ENCODE data around the gene EHD4. TPM values are rescaled to one million over a fixed set of nuclear protein-coding genes. Genes with fewer than 3 reads are reported as not detected.

The EHD4 gene
- polyA plus RNA-seq, 3 donors: 12.8 to 16.0 (median 14.2) TPM

GRCh38 chr15:41882689-41883483 is 89.5 kb downstream of the EHD4 start:
- Histone ChIP-seq H3K4me2 (replicated peaks; ENCODE audit: extremely low read depth, low read length, poor library complexity, severe bottlenecking) (no peak overlapping the region), H3K9me3 (replicated peaks in 1 of 2; ENCODE audit: control insufficient read depth in 1 of 2, insufficient read depth in 1 of 2, low read length in 2 of 2) (no peaks in the 10 kb centered on the region), H3K27ac (ENCODE audit: low read depth in 1 of 2, low read length in 2 of 2) (no peak overlapping the region), H3K27me3 (ENCODE audit: control insufficient read depth in 2 of 2, insufficient read depth in 2 of 2, low read length in 2 of 2) (peaks cover 4 to 31% of the 10 kb centered on the region in 2 donors), H3K79me2 (ENCODE audit: insufficient read depth, low read length) (no peaks in the 10 kb centered on the region), H4K20me1 (ENCODE audit: insufficient read depth, low read length) (no peaks in the 10 kb centered on the region), H3K9ac (ENCODE audit: insufficient read depth, low read length, poor library complexity, severe bottlenecking) (no peak overlapping the region), H2AFZ (ENCODE audit: insufficient read depth, low read depth, low read length, poor library complexity, severe bottlenecking) (no peak overlapping the region), H3K4me3 (replicated peaks in 1 of 3; ENCODE audit: low read depth in 2 of 3, low read length in 3 of 3) (no peak overlapping the region), H3K4me1 (ENCODE audit: control insufficient read depth in 1 of 2, insufficient read depth in 2 of 2, low read length in 2 of 2) (peaks cover 0 to 2% of the 10 kb centered on the region in 2 donors), H3K36me3 (replicated peaks in 1 of 2; ENCODE audit: control insufficient read depth in 1 of 2, insufficient read depth in 2 of 2, low read length in 2 of 2) (no peaks in the 10 kb centered on the region)
- peaks cover 10% of the 10 kb centered on the region for H3K4me1 Mint-ChIP-seq
- H3K36me3 Mint-ChIP-seq: peaks cover 6 to 13% of the 10 kb centered on the region in 2 donors
- WGBS (ENCODE audit: insufficient coverage): 63% methylated on average over 12 of the region's 14 CpGs
- intact Hi-C loops (cut with micrococcal nuclease): no loop called here
- peaks cover 27 to 34% (median 31%) of the 10 kb centered on the region in 3 donors for H3K27me3 Mint-ChIP-seq (ENCODE audit: low read depth in 3 of 3)
- peaks cover 0 to 5% (median 0%) of the 10 kb centered on the region in 7 donors for H3K9me3 Mint-ChIP-seq
- TF ChIP-seq, protein P1, sequence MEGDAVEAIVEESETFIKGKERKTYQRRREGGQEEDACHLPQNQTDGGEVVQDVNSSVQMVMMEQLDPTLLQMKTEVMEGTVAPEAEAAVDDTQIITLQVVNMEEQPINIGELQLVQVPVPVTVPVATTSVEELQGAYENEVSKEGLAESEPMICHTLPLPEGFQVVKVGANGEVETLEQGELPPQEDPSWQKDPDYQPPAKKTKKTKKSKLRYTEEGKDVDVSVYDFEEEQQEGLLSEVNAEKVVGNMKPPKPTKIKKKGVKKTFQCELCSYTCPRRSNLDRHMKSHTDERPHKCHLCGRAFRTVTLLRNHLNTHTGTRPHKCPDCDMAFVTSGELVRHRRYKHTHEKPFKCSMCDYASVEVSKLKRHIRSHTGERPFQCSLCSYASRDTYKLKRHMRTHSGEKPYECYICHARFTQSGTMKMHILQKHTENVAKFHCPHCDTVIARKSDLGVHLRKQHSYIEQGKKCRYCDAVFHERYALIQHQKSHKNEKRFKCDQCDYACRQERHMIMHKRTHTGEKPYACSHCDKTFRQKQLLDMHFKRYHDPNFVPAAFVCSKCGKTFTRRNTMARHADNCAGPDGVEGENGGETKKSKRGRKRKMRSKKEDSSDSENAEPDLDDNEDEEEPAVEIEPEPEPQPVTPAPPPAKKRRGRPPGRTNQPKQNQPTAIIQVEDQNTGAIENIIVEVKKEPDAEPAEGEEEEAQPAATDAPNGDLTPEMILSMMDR (IDR thresholded peaks at IDR 0.05): no peak
- peak in 1 of 3 donors; percentile 20 for DNase-seq
- no peak overlapping the region for H3K27ac Mint-ChIP-seq
- H3K4me3 Mint-ChIP-seq: peak overlapping the region in 1 of 2 donors; percentile 49

DNA sequence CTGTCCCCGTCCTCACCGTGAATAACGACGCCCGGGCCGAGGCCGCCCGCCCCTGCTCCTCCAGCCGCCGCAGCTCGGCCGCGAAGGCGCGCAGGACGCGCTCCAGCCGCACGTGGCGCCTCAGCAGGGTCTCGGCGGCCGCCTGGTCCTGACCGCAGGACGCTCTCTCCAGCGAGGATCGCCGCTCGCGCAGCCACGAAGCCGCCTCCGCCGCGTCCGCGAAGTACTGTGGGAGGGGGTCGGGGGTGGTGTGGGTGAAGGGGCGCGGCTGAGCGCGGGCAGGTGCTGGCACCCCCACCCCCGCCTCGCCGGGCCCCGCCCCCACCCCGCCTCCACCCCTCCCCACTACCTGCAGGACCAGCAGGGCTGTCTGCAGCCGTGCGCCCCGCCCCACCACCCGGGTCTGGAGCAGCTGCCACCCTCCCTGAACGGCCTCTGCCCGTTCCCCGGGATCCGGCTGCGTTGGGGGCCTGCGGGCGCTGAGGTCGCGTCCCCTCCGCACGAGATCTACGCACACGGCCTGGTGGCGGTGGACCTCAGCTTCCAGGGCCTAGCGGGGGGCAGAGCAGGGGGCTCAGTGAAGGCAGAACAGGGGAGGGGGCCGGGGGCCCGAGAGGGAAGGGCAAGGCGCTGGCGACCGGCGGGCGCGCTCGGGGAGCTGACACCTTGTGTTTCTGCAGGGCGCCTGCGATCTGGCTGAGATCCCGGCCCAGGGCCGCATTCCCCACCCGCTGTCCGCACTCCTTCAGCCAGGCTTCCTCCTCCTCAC is 90.3 kb downstream of the EHD4 start:
- Histone ChIP-seq H3K36me3 (replicated peaks in 1 of 2; ENCODE audit: control insufficient read depth in 1 of 2, insufficient read depth in 2 of 2, low read length in 2 of 2) (no peaks in the 10 kb centered on the region), H3K4me3 (replicated peaks in 1 of 3; ENCODE audit: low read depth in 2 of 3, low read length in 3 of 3) (no peak overlapping the region), H3K27me3 (ENCODE audit: control insufficient read depth in 2 of 2, insufficient read depth in 2 of 2, low read length in 2 of 2) (peaks cover 4 to 31% of the 10 kb centered on the region in 2 donors), H3K4me1 (ENCODE audit: control insufficient read depth in 1 of 2, insufficient read depth in 2 of 2, low read length in 2 of 2) (peaks cover 0 to 2% of the 10 kb centered on the region in 2 donors), H3K9ac (ENCODE audit: insufficient read depth, low read length, poor library complexity, severe bottlenecking) (no peak overlapping the region), H3K4me2 (replicated peaks; ENCODE audit: extremely low read depth, low read length, poor library complexity, severe bottlenecking) (peak overlapping the region; percentile 29), H3K79me2 (ENCODE audit: insufficient read depth, low read length) (no peaks in the 10 kb centered on the region), H3K27ac (ENCODE audit: low read depth in 1 of 2, low read length in 2 of 2) (no peak overlapping the region), H4K20me1 (ENCODE audit: insufficient read depth, low read length) (no peaks in the 10 kb centered on the region), H3K9me3 (replicated peaks in 1 of 2; ENCODE audit: control insufficient read depth in 1 of 2, insufficient read depth in 1 of 2, low read length in 2 of 2) (no peaks in the 10 kb centered on the region), H2AFZ (ENCODE audit: insufficient read depth, low read depth, low read length, poor library complexity, severe bottlenecking) (peak overlapping the region; percentile 50)
- intact Hi-C loops (cut with micrococcal nuclease): no loop called here
- Mint-ChIP-seq H3K4me1 (peaks cover 10% of the 10 kb centered on the region), H3K4me3 (peak overlapping the region; percentile 31 to 49), H3K27ac (no peak overlapping the region), H3K27me3 (ENCODE audit: low read depth in 3 of 3) (peaks cover 27 to 34% (median 29%) of the 10 kb centered on the region in 3 donors), H3K36me3 (peaks cover 6 to 13% of the 10 kb centered on the region in 2 donors), H3K9me3 (peaks cover 0 to 5% (median 0%) of the 10 kb centered on the region in 7 donors)
- TF ChIP-seq, protein P1 (IDR thresholded peaks at IDR 0.05): no peak
- WGBS (ENCODE audit: insufficient coverage): 13% methylated on average over 53 of the region's 81 CpGs
- DNase-seq: no peak

Data from CD14-positive monocyte (primary cell).